Transverse colon (tissue), 4 donors: ENCODE data around the gene IRF4. TPM values are rescaled to one million over a fixed set of nuclear protein-coding genes. Genes with fewer than 3 reads are reported as not detected.

Experiments
- DNase-seq: peaks from one replicate; pipeline ENCODE4 v3.0.0-alpha.2; 2019
- H3K27ac ChIP-seq, 4 donors: fragments of 200-600 bp; sonication (generic); 2 replicates each; pipeline ENCODE4 v1.5.1; 2016 to 2018; ENCODE audit warnings: inconsistent platforms in 4 of 4
- H3K27me3 ChIP-seq: fragments of 200-600 bp; sonication (generic); 2 replicates; pipeline ENCODE4 v1.5.1; 2017; ENCODE audit warnings: inconsistent platforms
- H3K36me3 ChIP-seq, 4 donors: fragments of 200-600 bp; sonication (generic); 2 replicates each; pipeline ENCODE4 v1.5.1; 2017 to 2019; ENCODE audit warnings: inconsistent platforms in 4 of 4
- H3K4me1 ChIP-seq, 4 donors: fragments of 200-600 bp; sonication (generic); 2 replicates each; pipeline ENCODE4 v1.5.1; 2017 to 2020; ENCODE audit warnings: inconsistent platforms in 4 of 4
- H3K4me3 ChIP-seq, 4 donors: fragments of 200-600 bp; sonication (generic); 1 replicate in 1 of 4; 2 replicates in 3 of 4; pipeline versions ENCODE4 v1.5.1 to v1.6.1; 2017 to 2019; ENCODE audit warnings: inconsistent platforms in 4 of 4
- H3K9me3 ChIP-seq, 2 donors: fragments of 200-600 bp; sonication (generic); 2 replicates each; pipeline ENCODE4 v1.5.1; 2017 to 2019; ENCODE audit warnings: inconsistent platforms in 2 of 2
- EP300 ChIP-seq: sonication (generic); formaldehyde crosslinking; IDR thresholded peaks from one replicate; pipeline ENCODE4 v1.6.1; 2017; ENCODE audit warnings: antibody characterized with exemption, low read depth
- POLR2A ChIP-seq: fragments of 450-650 bp; IDR thresholded peaks from one replicate; pipeline ENCODE4 v1.6.1; 2016; ENCODE audit warnings: antibody characterized with exemption, mild to moderate bottlenecking, moderate library complexity
- POLR2AphosphoS5 ChIP-seq, 3 donors: sonication (generic); formaldehyde crosslinking; IDR thresholded peaks; one replicate each; pipeline ENCODE4 v1.6.1; 2016; ENCODE audit warnings: antibody characterized with exemption in 3 of 3
- WGBS, 2 donors: methylation state at CpG; one replicate each; pipeline ENCODE4 v1.1.5; 2018; ENCODE audit warnings: low coverage in 1 of 2; 5-methylcytosine and 5-hydroxymethylcytosine counted together
- in situ Hi-C, 4 donors: fragments of 200-750 bp; cut with MboI; loops; one replicate each; pipeline versions ENCODE4 v1.15.0 to v1.15.1; 2017; ENCODE audit warnings: low sequenced_read_pairs in 3 of 4, low pct_ligation_motif_present in 1 of 4, low pct_unique_long_range_greater_than_20kb in 1 of 4
- intact Hi-C: fragments of 100-400 bp; cut with DNase I; formaldehyde crosslinking; loops from one replicate; pipeline ENCODE4 v1.15.1; 2023; ENCODE audit warnings: low total_unique reads
- total RNA-seq, 4 donors: library from RNA; depleted of rRNA; stranded (reverse); fragments of >200 nt; gene quantifications; one replicate each; pipeline ENCODE4 v1.1.0, GENCODE V29; 2016
- TF ChIP-seq, protein P1 (sequence below), 5 experiments: fragments of 200-600 bp in 3 of 5; fragments of 450-650 bp in 2 of 5; sonication (generic) in 3 of 5; IDR thresholded peaks; 1 replicate in 2 of 5; 2 replicates in 3 of 5; pipeline ENCODE4 v1.5.1; 2016 to 2017; ENCODE audit warnings: antibody characterized with exemption in 5 of 5, inconsistent platforms in 3 of 5, mild to moderate bottlenecking in 2 of 5, moderate library complexity in 1 of 5

IRF4 gene
- total RNA-seq, 4 donors from 2014 or later, result 0.40 to 18.4 (median 4.3) TPM

DNA sequence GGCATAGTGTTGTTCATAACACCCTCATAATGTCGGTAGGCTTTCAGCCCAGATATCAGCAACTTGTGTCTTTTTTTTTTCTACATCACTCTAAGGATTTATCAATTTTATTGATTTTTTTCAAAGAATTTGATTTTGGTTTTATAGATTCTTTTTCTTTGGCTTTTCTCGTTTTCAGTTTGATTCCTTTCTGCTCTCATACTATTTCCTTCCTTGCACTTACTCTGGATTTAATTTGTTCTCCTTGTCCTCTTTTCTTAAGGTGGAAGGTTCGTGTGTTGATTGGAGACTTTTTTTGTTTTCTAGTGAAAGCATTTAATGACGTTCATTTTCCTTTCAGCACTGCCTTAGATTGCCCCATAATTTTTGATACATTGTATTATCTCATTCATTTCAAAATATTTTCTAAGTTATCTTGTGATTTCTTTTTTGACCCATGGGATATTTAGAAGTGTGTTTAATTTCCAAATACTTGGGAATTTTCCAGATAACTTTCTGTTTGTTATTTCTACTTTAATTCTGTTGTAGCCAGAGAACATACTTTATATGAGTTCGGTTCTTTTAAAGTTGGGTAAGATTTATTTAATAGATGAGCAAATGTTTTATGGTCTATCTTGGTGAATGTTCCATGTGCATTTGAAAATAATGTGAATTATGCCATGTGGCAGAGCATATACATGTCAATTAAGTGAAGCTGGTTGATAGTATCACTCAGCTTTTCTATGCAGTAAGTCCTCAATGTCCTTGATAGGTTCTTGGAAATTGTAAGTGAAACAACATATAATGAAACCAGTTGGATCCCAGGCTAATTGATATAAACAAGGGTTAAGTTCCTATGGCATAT is 62.8 kb downstream of the IRF4 start:
- H3K27ac ChIP-seq, result no peak overlapping the region
- no peak for TF ChIP-seq POLR2AphosphoS5 (IDR thresholded peaks at IDR 0.05)
- TF ChIP-seq POLR2A, result no peak
- WGBS, 2 donors, result 75 to 91% methylated on average over 5 of the region's 5 CpGs
- H3K4me3 ChIP-seq, result no peak overlapping the region
- in situ Hi-C loops, result no loop called here
- no peaks in the 10 kb centered on the region for H3K27me3 ChIP-seq
- no peaks in the 10 kb centered on the region for H3K4me1 ChIP-seq
- intact Hi-C loops, result no loop called here
- no peaks in the 10 kb centered on the region for H3K9me3 ChIP-seq
- DNase-seq, result no peak
- no peaks in the 10 kb centered on the region for H3K36me3 ChIP-seq

DNA sequence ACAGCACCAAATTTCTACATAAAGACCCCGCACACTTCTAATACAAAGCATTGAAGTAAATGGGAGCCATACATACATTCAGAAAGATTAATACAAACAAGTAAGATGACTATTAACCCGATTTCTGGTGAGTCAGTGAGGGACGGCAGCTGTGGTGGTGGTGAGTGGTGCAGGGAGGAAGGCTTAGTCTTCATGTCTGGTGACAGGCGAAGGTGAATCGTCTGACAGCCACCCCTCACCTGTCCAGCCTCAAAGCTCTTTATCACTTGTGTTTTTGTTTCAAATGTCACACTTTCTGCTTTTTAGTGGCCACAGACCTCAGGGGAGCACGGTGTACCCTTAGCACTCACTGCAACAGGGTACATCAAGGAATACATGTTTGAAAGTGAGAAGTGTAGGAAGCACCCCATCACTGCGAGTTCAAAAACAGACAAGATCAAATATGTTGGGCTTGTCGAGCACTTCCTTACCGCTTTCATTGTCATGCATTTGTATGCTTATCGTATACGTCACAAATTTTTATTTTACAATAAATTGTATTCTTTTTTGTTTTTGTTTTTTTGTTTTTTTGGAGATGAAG is 63.5 kb downstream of the IRF4 start:
- Histone ChIP-seq H3K4me3 (no peak overlapping the region), H3K27me3 (no peaks in the 10 kb centered on the region), H3K9me3 (no peaks in the 10 kb centered on the region), H3K4me1 (no peaks in the 10 kb centered on the region), H3K27ac (no peak overlapping the region), H3K36me3 (no peaks in the 10 kb centered on the region)
- TF ChIP-seq EP300, result no peak
- TF ChIP-seq, protein P1, sequence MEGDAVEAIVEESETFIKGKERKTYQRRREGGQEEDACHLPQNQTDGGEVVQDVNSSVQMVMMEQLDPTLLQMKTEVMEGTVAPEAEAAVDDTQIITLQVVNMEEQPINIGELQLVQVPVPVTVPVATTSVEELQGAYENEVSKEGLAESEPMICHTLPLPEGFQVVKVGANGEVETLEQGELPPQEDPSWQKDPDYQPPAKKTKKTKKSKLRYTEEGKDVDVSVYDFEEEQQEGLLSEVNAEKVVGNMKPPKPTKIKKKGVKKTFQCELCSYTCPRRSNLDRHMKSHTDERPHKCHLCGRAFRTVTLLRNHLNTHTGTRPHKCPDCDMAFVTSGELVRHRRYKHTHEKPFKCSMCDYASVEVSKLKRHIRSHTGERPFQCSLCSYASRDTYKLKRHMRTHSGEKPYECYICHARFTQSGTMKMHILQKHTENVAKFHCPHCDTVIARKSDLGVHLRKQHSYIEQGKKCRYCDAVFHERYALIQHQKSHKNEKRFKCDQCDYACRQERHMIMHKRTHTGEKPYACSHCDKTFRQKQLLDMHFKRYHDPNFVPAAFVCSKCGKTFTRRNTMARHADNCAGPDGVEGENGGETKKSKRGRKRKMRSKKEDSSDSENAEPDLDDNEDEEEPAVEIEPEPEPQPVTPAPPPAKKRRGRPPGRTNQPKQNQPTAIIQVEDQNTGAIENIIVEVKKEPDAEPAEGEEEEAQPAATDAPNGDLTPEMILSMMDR (IDR thresholded peaks at IDR 0.05), result no peak
- TF ChIP-seq POLR2AphosphoS5 (IDR thresholded peaks at IDR 0.05), result no peak
- no peak for TF ChIP-seq POLR2A
- WGBS, 2 donors, result 85 to 92% methylated on average over 9 to 11 of the region's 11 CpGs
- intact Hi-C loops, result no loop called here
- DNase-seq, result no peak
- in situ Hi-C loops, result no loop called here

DNA sequence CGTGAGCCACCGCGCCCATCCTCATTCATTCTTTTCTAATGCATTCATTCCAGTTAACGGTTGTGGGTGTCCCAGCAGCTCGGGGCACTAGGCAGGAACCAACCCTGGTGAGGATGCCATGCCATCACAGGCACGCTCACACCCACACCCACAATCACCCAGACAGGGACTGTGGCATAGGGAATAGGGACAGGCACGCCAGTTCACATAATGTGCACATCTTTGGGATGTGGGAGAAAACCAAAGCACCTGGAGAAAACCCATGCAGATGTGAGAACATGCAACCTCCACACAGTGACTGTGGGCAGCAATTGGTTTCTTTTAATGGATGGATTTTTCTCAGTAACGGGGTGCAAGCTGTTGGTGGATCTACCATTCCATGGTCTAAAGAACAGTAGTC is 64.3 kb downstream of the IRF4 start:
- Histone ChIP-seq H3K4me3 (no peak overlapping the region), H3K27me3 (no peaks in the 10 kb centered on the region), H3K36me3 (no peaks in the 10 kb centered on the region), H3K9me3 (no peaks in the 10 kb centered on the region), H3K27ac (no peak overlapping the region), H3K4me1 (no peaks in the 10 kb centered on the region)
- intact Hi-C loops, result no loop called here
- in situ Hi-C loops, result no loop called here
- 91 to 96% methylated on average over 4 to 8 of the region's 8 CpGs for WGBS, 2 donors
- DNase-seq, result no peak
- no peak for TF ChIP-seq POLR2A
- TF ChIP-seq, protein P1 (IDR thresholded peaks at IDR 0.05), result no peak
- no peak for TF ChIP-seq EP300
- TF ChIP-seq POLR2AphosphoS5 (IDR thresholded peaks at IDR 0.05), result no peak

DNA sequence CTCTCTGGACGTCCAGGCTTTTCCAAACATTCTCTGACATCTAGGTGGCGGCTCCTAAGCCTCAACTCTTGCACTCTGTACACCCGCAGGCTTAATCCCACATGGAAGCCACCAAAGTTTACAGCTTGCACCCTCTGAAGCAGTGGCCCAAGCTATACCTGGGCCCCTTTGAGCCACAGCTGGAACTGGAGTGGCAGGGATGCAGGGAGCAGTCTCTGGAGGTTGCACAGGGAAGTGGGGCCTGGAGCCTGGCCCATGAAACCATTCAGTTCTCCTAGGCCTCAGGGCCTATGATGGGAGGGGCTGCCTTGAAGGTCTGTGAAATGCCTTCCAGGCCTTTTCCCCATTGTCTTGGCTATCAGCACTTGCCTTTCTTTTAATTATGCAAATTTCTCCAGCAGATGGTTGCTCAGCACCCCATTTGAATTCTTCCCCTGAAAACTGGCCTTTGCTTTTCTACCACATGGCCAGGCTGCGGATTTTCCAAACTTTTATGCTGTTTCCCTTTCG is 64.9 kb downstream of the IRF4 start:
- in situ Hi-C loops, result no loop called here
- Histone ChIP-seq H3K27me3 (no peaks in the 10 kb centered on the region), H3K4me3 (no peak overlapping the region), H3K4me1 (no peaks in the 10 kb centered on the region), H3K27ac (no peak overlapping the region), H3K36me3 (no peaks in the 10 kb centered on the region), H3K9me3 (no peaks in the 10 kb centered on the region)
- WGBS, 2 donors, result 95 to 100% methylated on average over 2 to 5 of the region's 5 CpGs
- no peak for DNase-seq
- no peak for TF ChIP-seq POLR2AphosphoS5 (IDR thresholded peaks at IDR 0.05)
- TF ChIP-seq EP300, result no peak
- TF ChIP-seq, protein P1 (IDR thresholded peaks at IDR 0.05), result no peak
- intact Hi-C loops, result no loop called here
